NCI-H1105 (cell line): ENCODE results near the gene PARD3.

ENCODE experiments used
- DNase-seq: peaks from one replicate; lab custom pipeline; 2025; lab: John Stamatoyannopoulos, UW

The PARD3 gene

DNA sequence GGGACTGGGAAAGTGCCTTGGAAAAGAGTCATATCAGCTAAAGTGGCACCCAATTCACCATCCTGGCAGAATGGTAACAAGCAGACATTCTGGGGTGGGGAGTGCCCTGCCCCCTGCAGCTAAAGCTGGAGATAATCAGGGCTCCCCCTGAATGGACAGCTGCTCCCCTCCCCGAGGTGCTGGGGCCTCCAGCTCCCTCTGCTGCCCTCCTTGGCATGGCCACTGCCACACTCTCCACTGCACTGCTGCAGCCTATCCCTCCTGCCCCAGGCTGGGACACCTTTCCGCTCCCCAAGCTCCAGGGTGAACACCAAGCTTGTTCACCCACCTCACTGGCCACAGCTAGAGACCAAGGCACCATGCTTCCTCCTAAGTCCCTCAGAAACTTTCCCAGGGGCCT is 9.8 kb upstream of the PARD3 start:
- DNase-seq, result no peak

DNA sequence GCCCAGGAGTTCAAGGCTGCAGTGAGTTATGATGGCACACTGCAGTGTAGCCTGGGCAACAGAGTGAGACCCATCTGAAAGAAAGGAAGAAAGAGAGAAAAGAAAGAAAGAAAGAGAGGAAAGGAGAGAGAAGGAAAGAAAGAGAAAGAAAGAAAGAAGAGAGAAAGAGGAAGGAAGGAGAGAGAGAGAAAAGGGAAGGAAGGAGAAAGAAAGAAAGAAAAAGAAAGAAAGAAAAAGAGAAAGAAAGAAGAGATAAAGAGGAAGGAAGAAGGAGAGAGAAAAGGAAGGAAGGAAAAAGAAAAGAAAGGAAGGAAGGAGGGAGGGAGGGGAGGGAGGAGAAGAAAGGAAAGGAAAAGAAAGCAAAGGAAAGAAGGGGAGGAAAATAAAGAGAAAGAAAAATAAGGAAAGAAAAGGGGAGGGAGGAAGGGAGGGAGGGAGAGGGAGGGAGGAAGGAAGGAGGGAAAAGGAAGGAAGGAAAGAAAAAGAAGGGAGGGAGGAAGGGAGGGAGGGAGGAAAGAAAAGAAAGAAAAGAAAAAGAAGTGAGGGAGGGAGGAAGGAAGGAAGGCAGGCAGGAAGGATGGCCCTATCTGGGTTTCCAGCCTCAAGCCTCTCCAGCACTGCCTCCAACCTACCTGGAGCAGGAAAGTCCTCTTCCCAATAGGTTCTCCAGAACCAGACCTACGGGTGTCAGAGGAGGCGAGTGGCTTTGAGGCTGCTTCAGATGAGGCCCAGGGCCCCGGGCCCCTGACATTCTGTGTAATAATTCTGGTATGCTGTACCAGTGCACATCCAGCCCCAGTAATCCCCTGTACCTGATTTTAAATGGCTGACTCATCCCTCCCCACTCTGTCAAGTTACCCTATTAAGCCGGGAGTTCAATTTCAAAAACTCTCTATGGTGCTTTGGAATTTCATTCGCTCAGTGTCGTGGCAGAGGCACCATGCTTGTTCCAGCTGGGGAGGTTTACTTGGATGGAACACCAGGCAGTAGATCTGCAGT is 6.8 kb upstream of the PARD3 start:
- DNase-seq, result no peak

DNA sequence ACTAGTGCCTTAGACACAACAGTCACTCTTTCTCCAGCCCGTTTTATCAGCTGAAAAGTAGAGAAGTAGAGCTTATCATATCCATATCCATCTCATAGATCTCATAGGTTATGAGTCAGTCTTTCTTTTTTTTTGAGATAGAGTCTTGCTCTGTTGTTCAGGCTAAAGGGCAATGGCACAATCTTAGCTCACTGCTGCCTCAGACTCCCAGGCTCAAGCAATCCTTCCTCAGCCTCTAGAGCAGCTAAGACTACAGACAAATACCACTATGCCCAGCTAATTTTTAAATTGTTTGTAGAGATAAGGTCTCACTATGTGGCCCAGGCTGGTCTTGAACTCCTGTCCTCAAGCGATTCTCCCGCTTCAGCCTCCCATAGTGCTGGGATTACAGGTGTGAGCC is 2.5 kb upstream of the PARD3 start:
- no peak for DNase-seq

GRCh38 chr10:34817054-34817453 is 2.0 kb upstream of the PARD3 start:
- no peak for DNase-seq

DNA sequence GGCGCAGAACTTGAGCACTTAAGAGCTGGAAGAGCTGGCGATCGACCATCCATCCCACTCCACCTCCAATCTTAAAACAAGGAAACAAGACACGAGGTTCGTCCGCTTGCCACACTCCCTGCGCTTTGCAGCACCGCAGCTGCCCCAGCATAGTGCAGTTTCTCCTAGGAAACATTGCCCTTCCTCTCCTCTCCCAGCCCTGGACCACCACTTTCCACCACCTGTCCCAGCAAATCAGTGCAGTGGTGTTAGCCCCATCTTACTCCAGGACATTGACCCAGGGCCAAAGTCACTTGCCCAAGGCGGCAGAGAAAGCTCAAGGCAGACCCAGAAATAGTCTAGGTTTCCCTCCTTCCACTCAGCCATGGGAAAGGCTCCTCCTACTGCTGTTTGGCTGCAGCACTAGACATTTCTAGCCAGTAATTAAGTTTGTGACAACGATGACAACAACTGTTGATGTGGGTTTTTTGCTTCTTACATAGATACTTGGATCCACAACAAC is 1.5 kb upstream of the PARD3 start:
- DNase-seq, result no peak

DNA sequence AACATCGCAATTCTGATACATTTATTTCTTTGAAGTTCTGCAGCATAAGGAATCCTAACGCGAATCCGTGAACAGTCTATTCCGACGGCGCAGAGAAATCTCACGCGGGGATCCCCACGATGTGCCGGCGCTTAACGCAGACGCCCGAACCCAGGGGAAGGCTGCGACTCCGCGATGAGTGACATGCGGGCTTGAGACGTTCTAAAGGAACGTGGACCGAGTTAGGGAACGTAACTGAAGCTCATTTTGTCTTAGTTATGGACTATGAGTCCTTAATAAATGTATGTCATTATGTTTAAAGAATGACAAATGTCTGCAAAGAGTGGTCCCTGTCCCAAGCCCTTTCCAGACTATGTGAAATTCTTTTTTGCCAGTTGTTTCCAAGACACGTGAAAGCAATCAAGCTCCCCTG is 995 bp upstream of the PARD3 start:
- DNase-seq, result no peak

DNA sequence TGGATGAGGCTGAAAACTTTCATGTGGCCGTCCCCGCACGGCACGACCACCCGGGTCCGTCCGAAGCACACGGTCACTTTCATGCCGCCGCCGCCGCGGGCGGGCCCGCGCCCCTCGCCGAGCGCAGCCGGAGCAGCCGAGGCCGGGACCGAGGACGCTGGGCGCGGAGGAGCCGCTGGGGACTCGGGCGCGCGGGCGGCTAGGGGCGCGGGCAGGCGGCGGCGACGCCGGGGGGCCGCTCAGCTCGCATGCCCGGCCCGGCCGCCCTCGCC is 247 bp downstream of the PARD3 start:
- no peak for DNase-seq

GRCh38 chr10:34814223-34814912 is 728 bp downstream of the PARD3 start:
- DNase-seq, result no peak

DNA sequence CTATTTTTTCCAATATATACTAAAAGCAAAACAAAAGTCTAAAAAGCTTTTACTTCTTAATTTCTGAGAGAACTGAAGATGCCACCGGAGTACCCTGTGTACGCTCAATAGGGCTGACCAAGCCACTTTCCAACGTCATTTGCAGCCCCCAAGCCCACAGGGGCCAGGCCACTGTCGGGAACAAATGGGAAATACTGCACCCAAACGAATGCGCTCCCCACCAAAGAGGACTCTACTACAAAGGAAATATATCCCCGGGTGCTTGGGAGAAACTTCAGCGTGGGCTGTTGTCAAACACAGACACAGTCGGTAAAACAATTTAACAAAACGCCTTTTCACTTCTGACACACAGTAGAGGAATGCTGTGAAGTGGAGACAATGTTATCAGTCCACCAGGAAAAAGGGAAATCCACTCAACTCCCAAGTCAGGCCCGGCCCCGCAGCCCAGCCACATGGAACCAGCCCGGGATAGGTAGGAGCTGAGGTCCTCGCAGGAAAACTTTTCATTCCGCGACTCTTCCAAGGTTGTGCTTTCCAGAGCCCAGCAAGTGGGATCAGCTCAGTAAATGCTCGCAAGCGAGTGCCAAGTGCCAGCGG is 1.4 kb downstream of the PARD3 start:
- no peak for DNase-seq

DNA sequence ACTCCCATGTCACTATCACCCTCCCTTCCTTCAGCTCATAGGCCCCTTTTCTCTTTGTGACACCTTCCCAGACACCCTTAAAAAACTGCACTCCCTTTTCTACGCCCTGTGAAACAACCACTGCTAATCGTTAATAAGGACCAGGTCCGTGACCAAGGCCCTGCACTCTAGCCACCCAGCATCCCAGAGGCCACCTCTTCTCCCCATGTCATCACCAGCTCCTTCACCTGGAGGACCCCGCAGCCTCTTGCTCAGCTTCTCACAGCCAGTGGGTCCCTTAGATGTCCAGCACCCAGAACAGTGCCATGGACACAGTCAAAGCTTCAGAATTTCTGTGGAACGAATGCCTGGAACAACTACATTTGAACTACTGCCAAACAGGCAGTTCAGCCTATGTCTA is 2.3 kb downstream of the PARD3 start:
- no peak for DNase-seq

GRCh38 chr10:34811968-34812514 is 3.1 kb downstream of the PARD3 start:
- no peak for DNase-seq

DNA sequence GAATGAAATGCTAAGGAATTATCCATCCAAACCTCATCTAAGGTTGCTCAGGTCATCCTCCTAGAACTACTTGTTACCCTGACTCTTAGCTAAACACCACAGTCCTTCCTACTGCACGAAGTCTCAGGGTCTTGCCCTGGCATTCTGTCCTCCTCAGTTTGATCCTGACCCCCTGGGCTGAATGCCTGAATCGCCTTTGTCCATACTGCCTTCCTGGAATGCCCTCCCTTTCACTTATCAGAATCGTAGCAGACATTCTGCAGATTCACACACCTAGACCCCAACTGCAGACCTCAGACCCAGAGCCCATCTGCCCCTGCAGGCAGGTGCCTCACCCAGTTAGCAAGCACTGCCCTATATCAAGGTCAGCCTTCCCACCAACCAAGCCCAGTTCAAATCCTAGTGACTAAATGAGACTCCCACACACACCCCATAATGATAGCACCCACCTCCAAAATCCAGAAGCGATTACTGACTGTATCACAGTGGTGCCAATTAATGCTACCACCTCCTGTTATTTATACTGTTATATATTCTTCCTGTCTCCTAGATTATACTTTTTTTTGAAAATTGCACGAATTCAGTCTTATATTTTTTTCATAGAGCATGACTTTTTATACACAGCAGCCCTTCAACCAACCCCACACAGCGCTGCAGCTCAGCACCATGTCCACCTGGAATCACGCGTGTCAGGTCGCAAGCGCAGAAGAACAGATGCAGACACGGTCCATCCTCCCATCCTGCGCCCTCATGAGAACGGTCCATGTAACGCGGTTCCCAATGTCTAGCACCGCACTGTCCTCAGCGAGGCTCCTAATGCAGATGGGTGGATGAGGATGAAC is 3.7 kb downstream of the PARD3 start:
- no peak for DNase-seq

DNA sequence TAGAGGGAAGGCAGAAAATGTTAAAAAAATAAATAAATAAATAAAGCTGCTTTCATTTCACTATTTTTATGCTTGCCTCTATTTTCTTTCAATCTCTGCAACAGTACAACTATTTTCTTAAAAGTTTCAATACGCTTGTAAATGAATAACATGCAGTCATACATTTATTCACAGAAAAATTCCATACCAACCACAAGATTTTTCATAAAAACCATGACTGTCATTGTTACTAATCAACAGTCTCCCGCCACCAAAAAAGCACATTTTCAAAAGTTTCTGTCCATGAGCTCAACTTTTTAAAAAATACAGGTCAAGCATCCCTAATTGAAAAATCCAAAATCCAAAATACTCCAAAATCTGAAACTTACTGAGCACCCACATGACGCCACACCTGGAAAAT is 5.3 kb downstream of the PARD3 start:
- no peak for DNase-seq

GRCh38 chr10:34808801-34809745 is 6.0 kb downstream of the PARD3 start:
- peak; percentile 37 for DNase-seq

- DNase-seq, result no peak
Observed at GRCh38 chr10:34808336-34808735, 6.8 kb downstream of the PARD3 start.

DNA sequence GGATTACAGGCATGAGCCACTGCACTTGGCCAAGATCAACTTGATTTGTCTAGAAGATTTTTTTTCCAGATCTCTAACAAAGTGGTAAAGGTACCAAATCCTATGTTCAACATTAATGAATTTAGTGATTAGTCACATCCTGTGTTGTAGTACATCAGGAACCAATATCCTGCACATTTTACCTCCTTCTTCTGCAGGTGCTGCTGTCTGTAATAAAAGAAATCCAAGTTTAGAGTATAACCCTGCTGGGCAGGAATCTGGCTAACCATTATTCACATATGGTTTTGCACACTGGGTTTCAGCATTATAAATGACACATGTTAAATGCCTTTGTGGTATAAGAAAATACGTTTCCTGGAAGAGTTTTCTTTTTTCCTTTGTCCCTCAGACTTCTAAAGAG is 10.8 kb downstream of the PARD3 start:
- DNase-seq, result no peak

GRCh38 chr10:34802692-34803091 is 12.4 kb downstream of the PARD3 start:
- DNase-seq, result no peak

DNA sequence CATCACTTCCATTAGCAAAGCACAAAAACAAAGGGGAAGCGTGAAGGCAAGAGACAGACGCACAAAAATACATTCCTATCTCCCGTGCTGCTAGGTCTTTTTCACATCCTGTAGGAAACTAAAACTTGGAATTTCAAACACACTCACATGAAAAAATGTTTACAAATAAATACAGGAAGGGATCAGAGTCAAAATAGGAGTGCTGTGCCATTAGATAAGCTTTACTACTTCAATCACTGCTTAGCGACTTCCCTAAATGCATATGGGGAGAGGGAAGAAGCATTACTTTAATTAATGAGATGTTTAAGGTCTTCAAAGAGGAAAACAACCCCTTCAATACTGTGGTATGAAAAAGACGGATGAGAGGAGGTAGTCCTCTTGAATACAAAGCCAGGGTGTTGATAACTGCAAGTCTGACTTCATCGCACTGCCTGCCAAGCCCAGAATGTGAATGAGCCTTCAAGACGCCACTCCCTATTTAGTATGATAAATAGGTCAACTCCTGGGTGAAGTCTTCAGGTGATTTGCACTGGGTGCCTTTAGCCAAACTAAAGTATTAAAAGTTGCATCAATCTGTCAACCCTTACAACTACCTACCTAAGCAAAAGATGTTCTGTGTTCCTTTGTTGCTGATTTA is 13.9 kb downstream of the PARD3 start:
- no peak for DNase-seq

DNA sequence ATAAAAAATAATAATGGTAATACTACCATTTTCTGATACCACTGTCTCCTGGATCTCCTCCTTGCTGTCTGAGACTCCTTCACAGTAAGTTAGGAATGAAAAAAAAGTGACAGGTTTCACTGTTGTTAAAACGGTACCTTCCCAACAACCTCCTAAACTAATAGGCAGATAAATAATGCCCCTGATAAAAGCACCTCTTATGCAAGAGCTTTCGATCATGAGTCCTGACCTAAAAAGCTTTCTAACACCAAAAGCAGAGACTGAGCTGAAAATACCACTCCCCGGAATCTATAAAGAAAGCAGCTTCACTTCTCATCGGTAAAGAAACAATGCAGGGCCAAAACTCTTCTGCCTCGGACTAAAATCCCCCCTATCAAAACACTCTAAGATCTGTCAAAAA is 14.5 kb downstream of the PARD3 start:
- no peak for DNase-seq

- DNase-seq, result no peak
Observed at GRCh38 chr10:34798654-34799053, 16.4 kb downstream of the PARD3 start.
